DOHH2 (cell line): ENCODE measurements around the gene KRT77.

ENCODE experiments used
- H3F3A ChIP-seq: fragments of 200-600 bp; sonication (generic), shearing (Covaris generic); 2 replicates; pipeline ENCODE4 v1.6.0; 2016; ENCODE audit warnings: antibody characterized with exemption, mild to moderate bottlenecking; ENCODE audit not compliant: control insufficient read depth, insufficient read depth
- H3K27ac ChIP-seq: fragments of 200-600 bp; sonication (generic); 2 replicates; pipeline ENCODE4 v1.5.1; 2014; ENCODE audit warnings: low read depth, mild to moderate bottlenecking, low read length, moderate library complexity
- H3K27me3 ChIP-seq: fragments of 200-600 bp; sonication (generic); 2 replicates; pipeline ENCODE4 v1.6.1; 2014; ENCODE audit warnings: mild to moderate bottlenecking, low read length, mixed read lengths; ENCODE audit not compliant: control insufficient read depth
- H3K36me3 ChIP-seq: fragments of 200-600 bp; sonication (generic); 2 replicates; pipeline ENCODE4 v1.6.1; 2014; ENCODE audit warnings: mild to moderate bottlenecking, low read length, moderate library complexity, mixed read lengths; ENCODE audit not compliant: control insufficient read depth
- H3K4me1 ChIP-seq: fragments of 200-600 bp; sonication (generic); 2 replicates; pipeline ENCODE4 v1.6.1; 2014; ENCODE audit warnings: mild to moderate bottlenecking, low read length, mixed read lengths; ENCODE audit not compliant: control insufficient read depth
- H3K4me2 ChIP-seq: fragments of 200-600 bp; sonication (generic); 2 replicates; pipeline ENCODE4 v1.6.0; 2014; ENCODE audit warnings: mild to moderate bottlenecking, low read length, moderate library complexity
- H3K4me3 ChIP-seq: fragments of 200-600 bp; sonication (generic); 2 replicates; pipeline ENCODE4 v1.5.1; 2014; ENCODE audit warnings: mild to moderate bottlenecking, low read length, mixed read lengths
- H3K79me2 ChIP-seq: fragments of 200-600 bp; sonication (generic); 2 replicates; pipeline ENCODE4 v1.6.1; 2014; ENCODE audit warnings: mild to moderate bottlenecking, low read length, mixed read lengths; ENCODE audit not compliant: control insufficient read depth
- H3K9me2 ChIP-seq: fragments of 200-600 bp; sonication (generic); replicated peaks from 2 replicates; pipeline ENCODE4 v1.6.1; 2014; ENCODE audit warnings: mild to moderate bottlenecking, low read length, mixed read lengths; ENCODE audit not compliant: control insufficient read depth
- H3K9me3 ChIP-seq: fragments of 200-600 bp; sonication (generic); 2 replicates; pipeline ENCODE4 v1.6.1; 2014; ENCODE audit warnings: antibody characterized with exemption, low read length, mixed read lengths; ENCODE audit not compliant: control insufficient read depth, insufficient read depth
- H4K20me1 ChIP-seq: fragments of 200-600 bp; sonication (generic); 2 replicates; pipeline ENCODE4 v1.6.0; 2014; ENCODE audit warnings: low read depth, mild to moderate bottlenecking, antibody characterized with exemption, low read length, moderate library complexity; ENCODE audit not compliant: control insufficient read depth, insufficient read depth
- CTCF ChIP-seq: fragments of 200-600 bp; sonication (generic); IDR thresholded peaks from one replicate; pipeline ENCODE4 v1.5.1; 2014; ENCODE audit warnings: antibody characterized with exemption, mild to moderate bottlenecking, low read depth, low read length; ENCODE audit not compliant: poor library complexity, severe bottlenecking
- EZH2phosphoT487 ChIP-seq: fragments of 200-600 bp; sonication (generic); IDR thresholded peaks from 2 replicates; pipeline ENCODE4 v1.6.1; 2017; ENCODE audit warnings: borderline replicate concordance, mild to moderate bottlenecking, antibody characterized with exemption, low read length, moderate library complexity, mixed read lengths

Gene KRT77

DNA sequence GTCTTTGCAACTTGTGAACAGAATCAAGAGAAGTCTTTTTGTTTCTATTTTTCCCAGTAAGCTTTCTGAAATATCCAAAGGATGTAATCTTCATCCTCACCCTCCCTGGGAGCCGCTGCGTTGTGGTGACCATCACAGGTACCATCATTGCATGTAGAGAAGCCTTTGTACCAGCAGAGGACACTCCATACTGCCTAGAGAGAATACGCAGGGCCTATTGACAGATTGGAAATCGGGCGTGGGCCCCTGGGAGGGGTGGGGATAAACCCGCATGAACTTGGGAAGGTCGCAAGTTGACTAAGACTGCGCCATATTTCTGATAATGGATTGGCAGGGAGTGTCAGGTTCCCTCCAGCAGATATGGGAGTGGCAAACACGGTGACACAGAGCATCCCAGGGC, 35.8 kb downstream of the KRT77 start:
- Histone ChIP-seq H3K27ac (no peak overlapping the region), H3F3A (no peaks in the 10 kb centered on the region), H3K9me2 (no peaks in the 10 kb centered on the region), H3K4me2 (no peak overlapping the region), H3K4me1 (no peaks in the 10 kb centered on the region), H3K4me3 (no peak overlapping the region), H3K79me2 (no peaks in the 10 kb centered on the region), H3K36me3 (no peaks in the 10 kb centered on the region), H3K9me3 (no peaks in the 10 kb centered on the region), H4K20me1 (no peaks in the 10 kb centered on the region), H3K27me3 (no peaks in the 10 kb centered on the region; the same call in 1 of the 2 replicates)
- no peak for TF ChIP-seq CTCF
- no peak for TF ChIP-seq EZH2phosphoT487

DNA sequence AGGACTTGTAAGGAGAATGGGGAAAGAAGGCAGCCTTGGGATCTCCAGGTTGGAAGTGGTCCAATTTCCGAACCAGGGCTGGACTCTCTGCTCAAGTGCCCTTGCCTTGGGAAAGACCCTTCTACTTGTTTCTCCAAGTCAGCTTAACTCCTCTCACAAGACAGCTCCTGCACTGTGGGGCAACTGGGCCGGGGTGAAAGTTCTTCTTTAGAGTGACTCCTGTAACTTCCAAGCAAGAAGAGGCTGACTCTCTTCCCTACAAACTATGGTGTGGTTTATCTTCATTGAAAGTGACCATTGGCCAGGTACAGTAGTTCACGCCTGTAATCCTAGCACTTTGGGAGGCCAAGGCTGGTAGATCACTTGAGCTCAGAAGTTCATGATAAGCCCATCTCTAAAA, 36.9 kb downstream of the KRT77 start:
- H3K4me3 ChIP-seq, result no peak overlapping the region
- H3K9me3 ChIP-seq, result no peaks in the 10 kb centered on the region
- no peak overlapping the region for H3K4me2 ChIP-seq
- no peaks in the 10 kb centered on the region for H3K36me3 ChIP-seq
- TF ChIP-seq EZH2phosphoT487, result no peak
- no peak for TF ChIP-seq CTCF
- no peaks in the 10 kb centered on the region for H4K20me1 ChIP-seq
- H3K9me2 ChIP-seq, result no peaks in the 10 kb centered on the region
- H3K27ac ChIP-seq, result no peak overlapping the region
- no peaks in the 10 kb centered on the region for H3K27me3 ChIP-seq
- H3F3A ChIP-seq, result no peaks in the 10 kb centered on the region
- no peaks in the 10 kb centered on the region for H3K4me1 ChIP-seq
- no peaks in the 10 kb centered on the region for H3K79me2 ChIP-seq

DNA sequence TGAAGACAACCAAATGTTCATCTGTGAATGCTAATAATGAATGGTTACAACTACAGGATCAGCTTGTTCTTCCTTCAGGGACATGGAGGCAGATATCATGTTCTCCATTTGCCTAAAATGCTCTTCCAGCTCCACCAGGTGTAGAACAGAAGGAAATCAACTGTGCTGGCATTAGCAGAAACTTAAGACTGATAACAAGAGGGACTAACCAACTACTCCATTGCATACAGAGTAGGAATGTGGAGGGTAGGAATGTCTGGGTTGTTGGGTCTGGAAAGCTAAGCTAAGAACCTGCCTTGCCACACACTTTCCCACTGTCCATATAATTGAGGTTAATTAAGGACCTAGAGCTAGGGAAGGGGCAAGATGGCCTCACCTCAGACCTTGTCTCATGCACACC, 39.9 kb downstream of the KRT77 start:
- Histone ChIP-seq H3K9me2 (no peaks in the 10 kb centered on the region), H3K79me2 (no peaks in the 10 kb centered on the region), H3K27me3 (peaks cover 10% of the 10 kb centered on the region), H4K20me1 (no peaks in the 10 kb centered on the region), H3K4me3 (no peak overlapping the region), H3K27ac (no peak overlapping the region), H3K4me2 (no peak overlapping the region), H3K36me3 (no peaks in the 10 kb centered on the region), H3K4me1 (no peaks in the 10 kb centered on the region), H3F3A (no peaks in the 10 kb centered on the region), H3K9me3 (no peaks in the 10 kb centered on the region)
- TF ChIP-seq EZH2phosphoT487, result no peak
- no peak for TF ChIP-seq CTCF

- TF ChIP-seq EZH2phosphoT487 (no peak), CTCF (no peak)
Measured at GRCh38 chr12:52662918-52663229, 40.5 kb downstream of the KRT77 start.

More at GRCh38 chr12:52662918-52663229, 40.5 kb downstream of the KRT77 start:
- no peaks in the 10 kb centered on the region for H3F3A ChIP-seq
- H3K9me2 ChIP-seq, result no peaks in the 10 kb centered on the region
- H3K79me2 ChIP-seq, result no peaks in the 10 kb centered on the region
- H3K4me1 ChIP-seq, result no peaks in the 10 kb centered on the region
- H3K36me3 ChIP-seq, result no peaks in the 10 kb centered on the region
- H3K27me3 ChIP-seq, result peaks cover 10% of the 10 kb centered on the region
- no peak overlapping the region for H3K4me3 ChIP-seq
- no peaks in the 10 kb centered on the region for H3K9me3 ChIP-seq
- no peak overlapping the region for H3K27ac ChIP-seq
- H3K4me2 ChIP-seq, result no peak overlapping the region
- H4K20me1 ChIP-seq, result no peaks in the 10 kb centered on the region
